Right hindlimb (tissue), 1 donor: ENCODE measurements around the gene ARSG.
"Not testable (repeated sequence)": the region's sequence is repeated elsewhere in the genome, so short reads cannot be mapped to it uniquely, and the experiment has no call there.

Experiments
- DNase-seq: peaks from one replicate; pipeline ENCODE4 v3.0.0-alpha.2; 2018

Gene ARSG

DNA sequence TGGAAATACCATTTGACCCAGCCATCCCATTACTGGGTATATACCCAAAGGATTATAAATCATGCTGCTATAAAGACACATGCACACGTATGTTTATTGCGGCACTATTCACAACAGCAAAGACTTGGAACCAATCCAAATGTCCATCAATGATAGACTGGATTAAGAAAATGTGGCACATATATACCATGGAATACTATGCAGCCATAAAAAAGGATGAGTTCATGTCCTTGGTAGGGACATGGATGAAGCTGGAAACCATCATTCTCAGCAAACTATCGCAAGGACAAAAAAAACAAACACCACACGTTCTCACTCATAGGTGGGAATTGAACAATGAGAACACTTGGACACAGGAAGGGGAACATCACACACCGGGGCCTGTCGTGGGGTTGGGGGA lies 9.3 kb upstream of the ARSG start:
- not testable (repeated sequence) for DNase-seq

DNA sequence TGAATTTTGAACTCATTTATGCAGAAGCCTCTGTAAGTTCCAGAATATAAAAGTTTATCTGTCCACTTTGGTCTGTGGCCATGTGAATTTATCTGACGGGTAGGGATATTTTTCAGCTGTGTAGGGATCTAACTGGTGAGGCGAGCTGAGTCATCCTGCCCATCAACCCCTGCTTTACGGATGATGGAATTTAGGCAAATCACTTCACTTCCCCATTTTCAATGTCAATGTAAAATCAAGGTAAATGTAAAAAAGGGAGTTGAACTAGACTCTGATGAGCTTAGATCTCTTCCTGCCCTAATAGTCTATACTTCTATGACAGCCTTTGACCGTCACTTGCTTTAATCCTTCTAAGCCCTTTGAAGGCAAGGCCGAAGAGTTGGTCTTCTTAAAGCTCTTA lies 2.9 kb upstream of the ARSG start:
- DNase-seq = no peak

GRCh38 chr17:68288804-68289203 lies 2.5 kb upstream of the ARSG start:
- no peak for DNase-seq

DNA sequence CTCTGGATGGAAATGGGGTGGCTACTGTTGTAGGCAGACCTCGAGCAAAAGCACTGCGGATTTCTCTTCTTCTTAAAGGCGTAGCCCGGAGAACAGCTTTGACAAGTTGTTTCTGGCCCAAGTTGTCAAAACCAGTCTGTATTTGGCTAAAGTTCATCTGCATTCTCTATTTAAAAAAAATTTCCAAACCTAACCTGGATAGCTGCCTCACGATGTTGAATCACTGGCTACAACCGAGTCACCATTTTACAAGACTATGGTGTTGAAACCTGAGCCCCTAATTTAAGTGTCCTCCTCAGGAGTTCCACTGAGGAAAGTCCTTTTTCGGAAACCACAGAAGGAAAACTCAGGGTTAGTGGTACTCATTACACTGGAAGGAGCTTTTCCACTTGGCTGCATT lies 1.8 kb upstream of the ARSG start:
- no peak for DNase-seq

GRCh38 chr17:68289936-68290267 lies 1.4 kb upstream of the ARSG start:
- no peak for DNase-seq

DNA sequence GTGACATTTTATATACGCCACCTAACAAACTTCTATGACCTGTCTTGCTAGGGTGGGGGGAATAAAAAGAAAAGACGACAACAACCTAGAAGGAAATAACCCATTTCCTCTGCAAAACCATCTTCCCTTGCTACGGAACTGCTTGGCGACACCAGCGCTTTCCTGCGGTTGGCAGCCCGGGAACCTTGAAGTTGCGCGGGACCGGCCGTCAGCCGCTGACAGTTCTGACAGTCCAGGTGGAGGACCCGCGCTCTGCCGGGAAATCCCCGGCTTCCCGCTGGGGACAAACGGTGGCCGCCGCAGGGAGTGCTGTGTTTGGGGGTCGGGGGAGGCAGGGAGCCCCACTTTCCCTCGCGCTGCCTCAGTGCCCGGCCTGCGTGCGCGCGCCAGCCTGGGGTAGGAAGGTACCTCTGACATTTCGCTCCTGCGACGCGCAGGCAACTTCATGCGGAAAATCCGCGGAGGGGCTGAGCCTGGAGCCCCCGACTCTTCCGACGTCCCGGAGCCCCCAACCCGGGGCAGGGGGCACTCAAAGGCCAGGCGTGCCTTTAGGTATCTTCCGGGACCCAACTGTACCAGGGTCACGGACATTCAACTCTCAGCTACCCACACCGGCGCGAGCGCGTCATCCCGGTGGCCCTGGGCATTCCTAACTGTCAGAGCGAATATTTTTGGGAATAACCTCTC lies 884 bp upstream of the ARSG start:
- DNase-seq = peak; percentile 41

GRCh38 chr17:68291836-68292688 lies 767 bp downstream of the ARSG start:
- DNase-seq = peak; percentile 69

DNA sequence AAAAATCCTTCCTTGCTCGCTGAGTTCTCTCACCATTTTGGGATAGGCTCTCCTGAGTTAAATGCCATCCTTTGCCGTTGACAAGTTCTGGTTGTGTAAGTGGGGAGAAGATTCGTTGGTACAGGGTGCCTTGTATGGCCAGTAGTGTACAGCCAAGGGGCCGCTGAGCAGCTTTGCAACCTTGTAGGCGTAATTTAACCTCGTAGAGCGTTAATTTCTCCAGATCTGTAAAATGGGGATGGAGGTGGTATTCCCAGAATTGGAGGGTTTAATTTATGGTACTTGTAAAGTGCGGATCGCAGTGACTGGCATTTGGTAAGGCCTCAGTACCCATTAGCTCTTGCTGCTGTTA lies 1.4 kb downstream of the ARSG start:
- DNase-seq = no peak

GRCh38 chr17:68293490-68294195 lies 2.3 kb downstream of the ARSG start:
- DNase-seq = no peak

GRCh38 chr17:68294196-68294555 lies 2.9 kb downstream of the ARSG start:
- no peak for DNase-seq

- no peak for DNase-seq
Observed at GRCh38 chr17:68294617-68295016, 3.3 kb downstream of the ARSG start.

DNA sequence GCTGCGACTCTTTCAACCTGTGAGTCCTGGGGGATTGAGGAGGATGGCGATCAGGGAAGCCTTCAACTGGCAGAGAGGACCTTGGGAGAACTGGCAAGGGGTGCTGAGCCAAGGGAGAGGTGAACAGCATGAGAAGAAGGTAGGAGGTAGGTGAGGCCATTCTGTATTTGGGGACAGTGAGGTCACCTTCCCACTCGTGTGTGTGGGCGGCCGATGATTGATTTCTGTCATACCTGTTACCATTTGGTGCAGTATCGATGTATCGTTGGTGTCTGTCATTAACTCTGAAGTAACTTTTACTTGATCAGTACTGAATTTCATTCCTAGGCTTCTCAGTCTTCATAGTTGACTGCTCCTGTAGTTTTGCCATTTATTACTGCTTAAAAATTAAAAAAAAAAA lies 3.8 kb downstream of the ARSG start:
- DNase-seq = no peak

GRCh38 chr17:68296217-68297191 lies 5.2 kb downstream of the ARSG start:
- no peak for DNase-seq

GRCh38 chr17:68297195-68297594 lies 5.9 kb downstream of the ARSG start:
- no peak for DNase-seq

DNA sequence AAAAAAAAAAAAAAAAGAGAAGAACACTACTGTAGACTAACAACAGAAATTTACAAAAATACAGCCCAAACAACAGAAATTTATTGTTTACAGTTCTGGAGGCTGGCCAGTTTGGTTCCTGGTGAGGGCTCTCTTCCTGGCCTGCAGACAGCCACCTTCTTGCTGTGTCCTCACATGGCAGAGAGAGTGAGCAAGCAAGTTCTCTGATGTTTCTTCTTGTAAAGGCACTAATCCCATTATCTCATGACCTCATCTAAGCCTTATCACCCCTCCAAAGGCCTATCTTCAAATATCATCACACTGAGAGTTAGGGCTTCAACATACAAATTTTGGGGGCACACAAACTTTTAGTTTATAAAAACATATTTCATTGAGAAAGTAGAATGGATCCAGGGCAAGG lies 7.3 kb downstream of the ARSG start:
- DNase-seq = no peak

DNA sequence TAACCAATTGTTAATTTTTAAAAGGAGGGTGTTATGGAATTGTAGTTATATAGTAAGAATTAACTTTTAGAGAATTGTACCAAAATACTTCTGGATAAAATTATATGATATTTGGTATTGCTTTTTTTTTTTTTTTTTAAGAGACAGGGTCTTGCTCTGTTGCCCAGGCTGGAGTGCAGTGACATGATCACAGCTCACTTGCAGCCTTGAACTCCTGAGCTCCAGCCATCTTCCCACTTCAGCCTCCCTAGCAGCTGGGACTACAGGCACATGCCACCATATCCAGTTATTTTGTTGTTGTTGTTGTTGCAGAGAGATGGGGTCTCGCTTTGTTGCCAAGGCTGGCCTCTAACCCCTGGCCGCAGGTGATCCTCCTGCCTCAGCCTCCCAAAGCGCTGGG lies 8.5 kb downstream of the ARSG start:
- DNase-seq = no peak

GRCh38 chr17:68301438-68301959 lies 10.2 kb downstream of the ARSG start:
- no peak for DNase-seq

- DNase-seq = peak; percentile 26
Observed at GRCh38 chr17:68302066-68302564, 10.8 kb downstream of the ARSG start.

DNA sequence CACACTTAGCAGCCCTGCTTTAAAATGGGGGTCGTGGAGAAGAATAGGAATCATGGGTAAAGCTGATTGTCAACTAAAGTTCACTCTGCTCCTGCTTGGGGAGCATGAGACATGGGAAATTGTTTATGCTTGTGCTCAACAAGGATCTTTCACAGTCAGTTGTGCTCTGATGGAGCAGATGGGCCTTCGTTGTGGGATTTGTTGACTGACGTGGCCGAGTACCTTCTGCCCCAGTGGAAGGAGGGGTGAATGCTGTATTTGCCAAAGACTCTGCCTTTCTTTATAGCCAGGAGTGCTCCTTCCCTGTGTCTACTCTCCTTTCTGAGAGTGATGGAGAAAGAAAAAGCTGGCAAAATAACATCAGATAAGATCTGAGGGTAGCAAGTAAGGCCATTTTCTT lies 11.4 kb downstream of the ARSG start:
- no peak for DNase-seq

GRCh38 chr17:68304706-68305105 lies 13.4 kb downstream of the ARSG start:
- no peak for DNase-seq

DNA sequence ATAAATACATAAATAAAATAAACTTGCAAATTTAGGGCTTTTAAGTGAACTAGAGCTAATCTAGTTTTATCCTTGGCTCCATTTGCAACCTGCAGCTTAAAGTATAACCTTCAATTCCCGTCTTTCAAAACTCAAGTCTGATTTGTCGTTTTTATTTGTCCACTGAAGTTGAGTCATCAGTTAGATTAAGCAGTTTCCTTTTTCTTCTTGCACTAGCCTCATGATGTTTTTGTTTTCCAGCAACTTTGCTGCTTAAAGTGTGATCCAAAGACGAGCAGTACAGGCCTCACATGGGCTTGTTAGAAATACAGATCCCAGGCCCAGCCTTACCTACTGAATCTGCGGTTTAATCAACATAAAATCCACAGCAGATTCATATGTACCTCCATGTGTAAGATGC lies 13.8 kb downstream of the ARSG start:
- no peak for DNase-seq

- no peak for DNase-seq
Observed at GRCh38 chr17:68306819-68307218, 15.5 kb downstream of the ARSG start.
